ENCODE results near the gene ATXN1. TPM values are rescaled to one million over a fixed set of nuclear protein-coding genes. Genes with fewer than 3 reads are reported as not detected.

Gene ATXN1
- total RNA-seq, 1 donor from 2014 or later = 64.5 TPM

- DNase-seq (ENCODE audit: low spot score) = no peak
- no peaks in the 10 kb centered on the region for H3K27me3 Mint-ChIP-seq (ENCODE audit: low read depth)
- peaks cover 22% of the 10 kb centered on the region for H3K9me3 Mint-ChIP-seq (ENCODE audit: low read depth)
- no peak for TF ChIP-seq CTCF (IDR thresholded peaks at IDR 0.05)
- peaks cover 3% of the 10 kb centered on the region for H3K36me3 Mint-ChIP-seq (ENCODE audit: low read depth)
- peaks cover 18% of the 10 kb centered on the region for H3K4me1 Mint-ChIP-seq (ENCODE audit: low read depth)
- no peak overlapping the region for H3K27ac Mint-ChIP-seq (ENCODE audit: unreplicated experiment)
- H3K4me3 Mint-ChIP-seq (ENCODE audit: unreplicated experiment) = no peak overlapping the region
Observed at GRCh38 chr6:16806363-16806762, 45.1 kb upstream of the ATXN1 start.

GRCh38 chr6:16805243-16805950, 44.1 kb upstream of the ATXN1 start:
- no peak for DNase-seq (ENCODE audit: low spot score)
- no peak for TF ChIP-seq CTCF (IDR thresholded peaks at IDR 0.05)
- H3K4me3 Mint-ChIP-seq (ENCODE audit: unreplicated experiment) = no peak overlapping the region
- H3K4me1 Mint-ChIP-seq (ENCODE audit: low read depth) = peaks cover 24% of the 10 kb centered on the region
- H3K27me3 Mint-ChIP-seq (ENCODE audit: low read depth) = no peaks in the 10 kb centered on the region
- H3K36me3 Mint-ChIP-seq (ENCODE audit: low read depth) = peaks cover 3% of the 10 kb centered on the region
- H3K27ac Mint-ChIP-seq (ENCODE audit: unreplicated experiment) = no peak overlapping the region
- H3K9me3 Mint-ChIP-seq (ENCODE audit: low read depth) = peaks cover 18% of the 10 kb centered on the region

- no peak for DNase-seq (ENCODE audit: low spot score)
- H3K27ac Mint-ChIP-seq (ENCODE audit: unreplicated experiment) = no peak overlapping the region
- H3K9me3 Mint-ChIP-seq (ENCODE audit: low read depth) = peaks cover 11% of the 10 kb centered on the region
- no peak overlapping the region for H3K4me3 Mint-ChIP-seq (ENCODE audit: unreplicated experiment)
- peaks cover 1% of the 10 kb centered on the region for H3K36me3 Mint-ChIP-seq (ENCODE audit: low read depth)
- H3K4me1 Mint-ChIP-seq (ENCODE audit: low read depth) = peaks cover 30% of the 10 kb centered on the region
- H3K27me3 Mint-ChIP-seq (ENCODE audit: low read depth) = no peaks in the 10 kb centered on the region
- TF ChIP-seq CTCF (IDR thresholded peaks at IDR 0.05) = no peak
Observed at GRCh38 chr6:16804546-16805242, 43.4 kb upstream of the ATXN1 start.

- no peak overlapping the region for H3K4me3 Mint-ChIP-seq (ENCODE audit: unreplicated experiment)
- H3K9me3 Mint-ChIP-seq (ENCODE audit: low read depth) = no peaks in the 10 kb centered on the region
Observed at GRCh38 chr6:16803294-16804200, 42.3 kb upstream of the ATXN1 start.

More at GRCh38 chr6:16803294-16804200, 42.3 kb upstream of the ATXN1 start:
- no peaks in the 10 kb centered on the region for H3K27me3 Mint-ChIP-seq (ENCODE audit: low read depth)
- H3K27ac Mint-ChIP-seq (ENCODE audit: unreplicated experiment) = no peak overlapping the region
- peaks cover 30% of the 10 kb centered on the region for H3K4me1 Mint-ChIP-seq (ENCODE audit: low read depth)
- TF ChIP-seq CTCF (IDR thresholded peaks at IDR 0.05) = no peak
- no peaks in the 10 kb centered on the region for H3K36me3 Mint-ChIP-seq (ENCODE audit: low read depth)
- no peak for DNase-seq (ENCODE audit: low spot score)

Data from chondrocyte (in vitro differentiated cells).